Mucosa of descending colon (tissue), 3 donors: ENCODE data around the gene SCRG1. TPM values are rescaled to one million over a fixed set of nuclear protein-coding genes. Genes with fewer than 3 reads are reported as not detected.

Experiments
- ATAC-seq: fragments of 200-7000 bp; cut with Tn5 transposase; one replicate; pipeline ENCODE4 v1.9.1; 2020; ENCODE audit warnings: mild to moderate bottlenecking, moderate library complexity
- DNase-seq, 3 donors: peaks; one replicate each; pipeline ENCODE4 v3.0.0-alpha.2; 2020
- H3K36me3 ChIP-seq: fragments of 200-600 bp; one replicate; pipeline ENCODE4 v1.8.0; 2021; ENCODE audit warnings: low read depth, mild to moderate bottlenecking
- H3K4me1 ChIP-seq: fragments of 200-600 bp; one replicate; pipeline ENCODE4 v1.8.0; 2021; ENCODE audit warnings: low read depth, mild to moderate bottlenecking
- H3K4me3 ChIP-seq: fragments of 200-600 bp; one replicate; pipeline ENCODE4 v1.8.0; 2021; ENCODE audit warnings: mild to moderate bottlenecking
- H3K9me3 ChIP-seq: fragments of 200-600 bp; one replicate; pipeline ENCODE4 v1.8.0; 2021; ENCODE audit warnings: mild to moderate bottlenecking
- intact Hi-C, 2 donors: fragments of 100-400 bp; cut with DNase I in 1 of 2; cut with micrococcal nuclease in 1 of 2; formaldehyde crosslinking; loops; one replicate each; pipeline versions ENCODE4 v1.11.0 to v1.11.1; 2022; cut with DNase I, micrococcal nuclease
- total RNA-seq, 3 donors: library from RNA; stranded (reverse); fragmentation: NEBNext Ultra II Directional in 2 of 3; extraction: Animal tissue kit (Norgen Biotek cat#: 25700) in 2 of 3; gene quantifications; one replicate each; pipeline versions ENCODE4 v1.2.1 to v1.2.4, GENCODE V29; 2021 to 2023
- TF ChIP-seq, protein P1 (sequence below): fragments of 200-600 bp; IDR thresholded peaks from one replicate; pipeline ENCODE4 v1.8.0; 2022; ENCODE audit warnings: antibody characterized with exemption, mild to moderate bottlenecking
- donor health status: DM: no; HTN: no; CAD: no; lungs with moderate emphysema.
- donor health status: DM: no; HTN: no; CAD: no.
- donor health status: DM: no; HTN: yes; CAD: no.

The SCRG1 gene
- total RNA-seq, 3 donors from 2014 or later = 0.06 to 3.4 (median 0.41) TPM

DNA sequence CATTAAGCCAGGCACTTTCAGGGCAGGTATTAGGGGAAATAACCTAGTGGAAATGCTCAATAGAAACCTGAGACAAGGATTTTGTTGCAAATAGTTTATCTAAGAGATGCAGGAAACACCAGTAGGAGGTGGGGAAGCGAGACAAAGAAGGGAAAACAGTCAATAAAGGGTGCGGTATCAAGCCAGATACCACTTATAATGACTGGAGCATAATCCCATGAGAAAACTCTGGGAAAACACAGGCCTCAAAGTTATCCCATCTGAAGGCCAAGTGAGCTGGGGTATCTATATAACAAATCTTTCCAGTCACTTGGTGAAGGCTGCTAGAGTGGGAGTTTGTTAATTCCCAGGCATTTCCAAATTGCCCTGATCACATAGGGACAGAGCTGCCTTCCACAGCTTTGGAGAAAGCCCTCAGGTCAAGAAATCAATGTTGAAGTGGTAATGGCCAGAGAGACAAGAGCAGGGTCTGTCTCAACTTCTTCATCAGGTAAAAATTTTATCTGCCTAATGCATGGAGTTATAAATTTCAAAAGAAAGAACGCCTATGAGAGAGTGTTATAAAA, 55.0 kb downstream of the SCRG1 start:
- Histone ChIP-seq H3K4me3 (no peak overlapping the region), H3K4me1 (no peaks in the 10 kb centered on the region), H3K9me3 (no peaks in the 10 kb centered on the region), H3K36me3 (no peaks in the 10 kb centered on the region)
- intact Hi-C loops = no loop called here
- DNase-seq (no peak), ATAC-seq (no peak)
- TF ChIP-seq, protein P1, sequence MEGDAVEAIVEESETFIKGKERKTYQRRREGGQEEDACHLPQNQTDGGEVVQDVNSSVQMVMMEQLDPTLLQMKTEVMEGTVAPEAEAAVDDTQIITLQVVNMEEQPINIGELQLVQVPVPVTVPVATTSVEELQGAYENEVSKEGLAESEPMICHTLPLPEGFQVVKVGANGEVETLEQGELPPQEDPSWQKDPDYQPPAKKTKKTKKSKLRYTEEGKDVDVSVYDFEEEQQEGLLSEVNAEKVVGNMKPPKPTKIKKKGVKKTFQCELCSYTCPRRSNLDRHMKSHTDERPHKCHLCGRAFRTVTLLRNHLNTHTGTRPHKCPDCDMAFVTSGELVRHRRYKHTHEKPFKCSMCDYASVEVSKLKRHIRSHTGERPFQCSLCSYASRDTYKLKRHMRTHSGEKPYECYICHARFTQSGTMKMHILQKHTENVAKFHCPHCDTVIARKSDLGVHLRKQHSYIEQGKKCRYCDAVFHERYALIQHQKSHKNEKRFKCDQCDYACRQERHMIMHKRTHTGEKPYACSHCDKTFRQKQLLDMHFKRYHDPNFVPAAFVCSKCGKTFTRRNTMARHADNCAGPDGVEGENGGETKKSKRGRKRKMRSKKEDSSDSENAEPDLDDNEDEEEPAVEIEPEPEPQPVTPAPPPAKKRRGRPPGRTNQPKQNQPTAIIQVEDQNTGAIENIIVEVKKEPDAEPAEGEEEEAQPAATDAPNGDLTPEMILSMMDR = no peak

DNA sequence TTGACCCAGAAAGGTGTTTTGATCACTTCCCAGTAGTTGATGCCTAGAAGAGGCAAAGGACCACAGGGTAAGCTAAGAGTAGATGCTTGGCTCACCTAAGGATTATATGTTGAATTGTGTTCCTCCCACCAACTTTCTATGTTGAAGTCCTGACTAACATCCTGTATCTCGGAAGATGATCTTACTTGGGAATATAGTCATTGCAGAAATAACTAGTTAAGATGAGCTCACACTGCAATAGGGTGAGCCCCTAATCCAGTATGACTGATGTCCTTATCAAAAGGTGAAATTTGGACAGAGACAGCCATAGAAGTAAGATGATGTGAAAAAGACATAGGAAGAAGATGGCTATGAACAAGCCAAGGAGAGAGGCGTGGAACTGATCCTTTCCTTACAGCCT, 61.5 kb downstream of the SCRG1 start:
- peaks cover 7% of the 10 kb centered on the region for H3K4me1 ChIP-seq
- TF ChIP-seq, protein P1 = no peak
- no peaks in the 10 kb centered on the region for H3K9me3 ChIP-seq
- intact Hi-C loops = no loop called here
- no peak overlapping the region for H3K4me3 ChIP-seq
- peaks cover 4% of the 10 kb centered on the region for H3K36me3 ChIP-seq
- DNase-seq (no peak), ATAC-seq (no peak)

DNA sequence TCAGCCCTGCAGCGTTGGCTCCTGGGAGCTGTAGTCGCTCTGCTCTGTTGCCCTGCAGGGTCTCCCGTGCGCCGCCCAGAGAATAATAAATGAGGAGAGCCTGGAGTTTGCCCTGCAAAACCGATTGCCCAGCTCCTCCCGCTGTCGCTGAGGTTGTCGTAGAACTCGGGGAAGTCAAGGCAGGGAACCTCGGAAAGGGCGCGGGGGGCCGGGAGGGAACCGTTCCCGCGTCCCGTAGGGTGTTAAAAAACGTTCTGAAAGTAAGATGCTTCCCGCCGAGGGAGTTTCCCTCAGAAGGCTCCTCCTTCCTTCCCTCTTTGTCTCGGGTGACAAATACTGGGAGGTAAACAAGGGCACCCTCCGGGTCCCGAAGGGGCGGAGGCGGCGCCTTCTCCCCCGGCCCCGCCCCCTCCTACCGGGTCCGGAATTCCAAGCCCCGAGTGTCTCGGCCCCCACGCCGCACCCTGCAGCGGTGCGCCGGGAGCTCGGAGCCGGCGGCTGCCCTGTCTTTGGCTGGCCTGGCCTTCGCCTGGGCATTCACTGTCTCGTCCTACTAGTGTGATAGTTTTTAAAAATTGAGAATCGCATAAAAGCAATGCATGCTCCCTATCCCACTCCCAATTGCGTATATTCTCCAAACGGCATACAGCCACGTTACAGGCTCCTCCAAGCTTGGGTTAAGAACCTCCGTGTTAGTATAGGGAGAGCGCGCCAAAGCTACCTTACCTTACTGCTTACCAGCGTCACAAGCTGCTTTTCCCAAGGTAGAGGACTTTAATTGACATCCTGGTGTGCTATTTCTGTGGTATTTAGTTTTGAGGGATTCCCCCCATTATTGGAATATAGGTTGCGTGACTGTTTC, 63.8 kb downstream of the SCRG1 start:
- no peaks in the 10 kb centered on the region for H3K9me3 ChIP-seq
- TF ChIP-seq, protein P1 = no peak
- H3K4me1 ChIP-seq = peaks cover 13% of the 10 kb centered on the region
- peaks cover 4% of the 10 kb centered on the region for H3K36me3 ChIP-seq
- peak overlapping the region; percentile 88 for H3K4me3 ChIP-seq
- ATAC-seq (peak; percentile 67), DNase-seq (peak; percentile 74 to 84 (median 81))
- intact Hi-C loops = no loop called here

Other genes with a start within 250 kb of the SCRG1 start
- gene GALNT7, start 230.3 kb downstream of the SCRG1 start, total RNA-seq = 100 to 1,000 TPM in 2 of 3 donors, 10 to 100 TPM in 1; 61.4 to 141 (median 109) TPM
- 100 to 1,000 TPM in 1 of 3 donors, 10 to 100 TPM in 2; 42.0 to 113 (median 54.4) TPM for gene HMGB2, start 64.8 kb downstream of the SCRG1 start, total RNA-seq
- gene SAP30, start 28.2 kb downstream of the SCRG1 start, total RNA-seq = 10 to 100 TPM in 2 of 3 donors, 1 to 10 TPM in 1; 3.8 to 22.6 (median 12.4) TPM
- gene HAND2, start 131.1 kb upstream of the SCRG1 start, total RNA-seq = 100 to 1,000 TPM in 1 of 3 donors, 10 to 100 TPM in 1, 1 to 10 TPM in 1; 3.3 to 175 (median 11.8) TPM